Activated CD4-positive, alpha-beta T cell treated with anti-CD3 and anti-CD28 coated beads for 4 hours (primary cell): ENCODE data around the gene GJC2.
"Not testable (repeated sequence)": the region's sequence is repeated elsewhere in the genome, so short reads cannot be mapped to it uniquely, and the experiment has no call there.

Experiments
- DNase-seq, 2 donors: peaks; one replicate each; pipeline ENCODE4 v3.0.0-alpha.2; 2020

GJC2 gene

DNA sequence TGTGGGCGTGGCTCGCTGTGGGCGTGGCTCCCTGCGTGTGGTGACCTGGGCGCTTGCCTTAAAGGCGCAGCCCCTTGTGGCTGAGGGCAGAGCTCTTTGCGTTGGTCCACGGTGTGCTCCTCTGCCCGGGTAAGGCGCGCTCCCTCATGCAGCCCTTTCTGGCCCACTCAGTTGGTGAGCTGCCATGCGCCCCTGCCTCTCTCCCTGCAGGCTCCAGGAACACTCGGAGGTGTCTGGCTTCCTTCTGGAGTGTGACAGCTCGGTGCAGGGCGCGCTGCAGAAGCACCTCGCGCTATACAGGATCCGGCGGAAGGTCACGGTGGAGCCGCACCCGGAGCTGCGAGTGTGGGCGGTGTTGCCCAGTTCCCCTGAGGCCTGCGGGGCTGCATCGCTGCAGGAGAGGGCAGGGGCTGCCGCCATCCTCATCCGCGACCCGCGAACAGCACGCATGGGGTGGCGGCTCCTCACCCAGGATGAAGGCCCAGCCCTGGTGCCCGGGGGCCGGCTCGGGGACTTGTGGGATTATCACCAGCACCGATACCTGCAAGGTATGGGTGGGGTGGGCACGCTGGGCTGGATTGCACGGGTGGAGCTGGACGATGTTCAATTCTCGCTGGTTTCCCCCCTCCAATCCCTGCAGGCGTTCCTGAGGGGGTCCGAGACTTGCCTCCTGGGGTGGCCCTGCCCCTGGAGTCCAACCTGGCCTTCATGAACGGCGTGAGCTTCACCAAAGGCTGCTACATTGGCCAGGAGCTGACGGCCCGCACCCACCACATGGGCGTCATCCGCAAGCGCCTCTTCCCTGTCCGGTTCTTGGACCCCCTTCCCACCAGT lies 25.0 kb downstream of the GJC2 start:
- no peak for DNase-seq

DNA sequence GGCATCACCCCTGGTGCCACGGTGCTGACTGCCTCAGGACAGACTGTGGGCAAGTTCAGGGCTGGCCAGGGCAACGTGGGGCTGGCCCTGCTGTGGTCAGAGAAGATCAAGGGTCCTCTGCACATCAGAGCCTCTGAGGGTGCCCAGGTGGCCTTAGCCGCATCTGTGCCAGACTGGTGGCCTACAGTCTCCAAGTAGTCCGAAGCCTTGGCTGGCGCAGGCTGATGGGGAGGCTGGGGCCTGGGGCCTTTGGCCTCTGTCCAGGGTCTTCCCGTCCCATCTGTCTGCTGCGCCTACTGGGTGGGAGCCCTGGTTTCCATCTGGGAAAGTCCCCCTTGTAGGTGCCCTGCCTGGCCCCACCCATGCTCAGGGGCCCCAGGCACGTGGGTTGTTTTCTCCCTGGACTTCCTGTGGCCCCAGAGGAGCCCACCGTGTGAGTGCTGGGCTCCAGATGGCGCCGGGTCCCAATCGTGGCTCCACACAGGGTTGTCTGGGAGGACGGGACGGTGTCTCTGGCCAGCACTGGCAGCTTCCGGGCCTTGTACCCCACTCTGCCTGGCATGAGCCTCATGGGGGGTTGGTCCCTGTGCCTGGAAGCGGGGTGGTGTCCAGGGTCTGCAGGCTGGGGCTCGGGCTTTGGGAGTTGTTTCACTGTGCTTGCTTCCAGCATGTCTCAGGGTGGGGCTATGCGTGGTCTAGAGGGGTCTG lies 25.7 kb downstream of the GJC2 start:
- DNase-seq = no peak

DNA sequence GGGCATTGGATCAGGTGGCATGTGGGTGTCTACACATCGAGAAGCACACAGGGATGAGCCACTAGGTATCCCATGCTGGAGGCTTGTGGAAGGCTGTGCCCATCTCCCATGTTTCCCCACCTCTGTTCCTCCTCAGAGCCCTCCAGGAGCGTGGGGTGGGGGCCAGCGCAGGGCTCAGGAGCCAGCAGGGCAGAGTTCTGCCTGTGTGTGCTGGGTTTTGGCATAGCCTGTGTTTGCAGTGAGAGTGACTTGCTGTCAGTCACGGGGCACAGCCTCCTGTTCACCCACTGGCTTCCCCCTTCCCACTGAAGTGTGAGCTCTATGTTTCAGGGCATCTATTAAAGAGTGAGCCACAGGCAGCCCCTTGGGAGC lies 26.3 kb downstream of the GJC2 start:
- no peak for DNase-seq

DNA sequence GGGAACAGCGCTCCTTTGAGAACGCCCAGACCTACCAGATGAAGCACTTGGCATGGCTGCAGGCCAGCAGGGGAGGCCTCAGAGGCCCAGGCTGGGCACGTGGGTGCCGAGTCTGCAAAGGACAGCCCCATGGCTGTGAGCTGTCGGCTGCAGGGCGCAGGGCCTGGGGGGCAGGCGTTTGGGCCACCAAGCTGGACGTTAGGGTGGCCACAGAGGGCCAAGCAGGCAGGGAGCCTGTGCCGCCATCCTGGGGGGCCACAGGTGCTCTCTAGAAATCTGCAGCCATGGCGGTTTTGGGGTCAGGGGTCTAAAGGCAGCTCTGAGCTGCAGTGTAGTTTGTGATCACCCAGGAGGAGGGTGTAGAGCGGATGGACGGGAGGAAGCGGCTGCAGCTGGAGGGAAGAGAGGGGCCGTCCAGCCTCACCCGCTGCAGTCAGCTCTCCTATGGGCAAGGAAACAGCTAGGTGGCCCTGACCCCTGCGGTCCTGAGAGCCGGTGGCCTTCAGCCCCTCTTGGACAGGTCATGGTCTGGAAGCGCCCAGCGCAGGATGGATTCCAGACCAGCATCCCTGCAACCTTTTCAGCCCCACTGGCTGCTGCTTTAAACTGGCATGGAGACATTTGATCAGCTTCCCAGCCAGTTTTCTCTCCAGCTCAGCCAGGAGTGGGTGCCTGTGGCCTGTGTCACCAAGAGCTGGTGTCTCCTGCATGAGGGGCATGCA lies 26.9 kb downstream of the GJC2 start:
- DNase-seq = no peak

DNA sequence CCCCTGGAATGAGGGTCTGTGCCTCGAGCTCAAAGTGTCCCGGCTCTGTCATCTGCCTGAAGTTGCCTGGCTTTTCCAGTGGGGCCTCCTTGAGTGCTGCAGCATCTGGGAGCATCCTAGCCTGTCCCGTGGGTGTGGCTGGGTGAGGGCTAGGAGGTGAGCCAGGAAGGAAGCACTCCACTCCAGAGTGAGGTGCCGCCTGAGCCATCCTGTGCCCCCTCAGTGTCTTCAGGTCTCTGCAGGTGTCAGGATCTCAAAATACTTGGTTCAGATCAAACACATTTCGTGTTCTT lies 27.4 kb downstream of the GJC2 start:
- no peak for DNase-seq

DNA sequence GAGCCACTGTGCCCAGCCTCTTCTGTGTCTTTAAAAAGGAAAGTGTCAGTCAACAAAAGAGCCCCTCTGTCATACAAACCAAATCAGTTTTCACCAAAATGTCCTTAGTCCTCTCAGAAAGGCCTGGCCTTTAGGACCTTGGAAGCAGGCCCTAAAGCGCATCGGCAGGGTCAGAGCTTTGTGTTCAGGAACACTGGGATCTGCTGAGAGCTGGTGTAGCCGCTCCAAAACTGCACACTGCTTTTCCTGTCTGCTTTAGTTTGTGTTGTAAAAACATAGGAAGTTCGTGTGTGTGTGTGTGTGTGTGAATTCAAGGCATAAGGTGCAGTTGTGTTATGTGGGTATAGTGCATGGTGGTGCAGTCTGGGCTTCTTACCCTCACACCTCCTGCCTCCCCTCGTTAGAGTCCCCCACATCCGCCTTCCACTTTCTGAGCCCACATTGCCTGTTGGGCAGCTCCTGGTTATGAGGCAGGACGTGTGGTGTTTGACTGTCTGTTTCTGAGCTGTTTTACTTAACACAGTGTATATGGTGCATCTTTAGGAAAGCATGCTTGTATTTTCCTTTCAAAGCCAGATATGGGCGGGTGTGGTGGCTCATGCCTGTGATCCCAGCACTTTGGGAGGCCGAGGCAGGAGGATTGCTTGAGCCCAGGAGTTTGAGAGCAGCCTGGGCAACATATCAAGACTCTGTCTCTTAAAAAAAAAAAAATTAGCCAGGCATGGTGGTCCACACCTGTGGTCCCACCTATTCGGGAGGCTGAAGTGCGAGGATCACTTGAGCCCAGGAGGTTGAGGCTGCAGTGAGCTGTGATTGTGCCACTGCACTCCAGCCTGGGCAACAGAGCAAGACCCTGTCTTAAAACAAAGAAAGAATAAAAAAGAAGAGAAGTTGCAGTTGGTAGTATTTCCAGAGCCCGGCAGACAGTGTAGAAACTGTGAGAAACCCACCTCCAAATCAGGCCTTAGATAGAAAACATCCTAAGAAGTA lies 28.3 kb downstream of the GJC2 start:
- no peak for DNase-seq

DNA sequence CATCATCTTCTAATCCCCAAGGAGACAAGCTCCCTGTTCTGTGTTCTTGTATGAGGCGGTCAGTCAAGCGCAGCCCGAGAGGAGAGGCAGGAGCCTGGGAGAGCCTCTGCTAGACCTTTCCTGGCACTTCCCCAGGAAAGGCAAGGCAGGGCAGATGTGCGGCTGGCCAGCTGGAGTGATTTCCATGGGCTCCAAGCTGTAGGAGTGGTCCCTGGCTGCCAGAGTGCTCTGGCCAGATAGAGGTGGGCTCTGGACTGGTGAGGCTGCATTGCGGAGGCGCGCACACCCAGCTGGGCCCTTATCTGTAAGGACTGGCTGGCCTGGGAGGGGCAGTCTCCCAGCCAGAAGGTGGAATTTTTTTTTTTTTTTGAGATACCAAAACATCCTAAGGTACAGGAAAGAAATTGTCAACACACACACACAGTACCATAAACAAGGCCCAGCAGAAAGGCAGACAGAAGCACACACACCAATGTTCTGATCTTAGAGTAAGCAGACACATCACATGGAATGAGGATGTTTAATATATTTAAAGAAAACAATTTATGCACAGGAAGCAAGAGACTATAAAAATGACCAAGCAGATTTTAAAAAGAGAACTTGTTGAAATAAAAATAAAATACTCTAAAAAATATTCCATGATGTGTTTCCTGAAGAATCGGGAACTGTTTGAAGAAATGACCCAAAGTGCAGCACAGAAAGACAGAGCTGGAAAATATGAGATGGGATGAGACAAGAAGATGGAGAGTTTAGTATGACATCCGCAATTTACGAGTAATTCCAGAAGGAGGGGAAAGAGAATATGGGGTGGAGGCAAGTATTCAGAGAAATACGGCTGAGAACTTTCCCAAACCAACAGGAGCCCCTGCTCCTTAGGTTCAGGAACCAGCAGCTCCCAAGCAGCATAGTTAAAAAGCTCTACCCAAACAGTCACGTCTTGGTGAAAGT lies 29.3 kb downstream of the GJC2 start:
- DNase-seq = no peak

DNA sequence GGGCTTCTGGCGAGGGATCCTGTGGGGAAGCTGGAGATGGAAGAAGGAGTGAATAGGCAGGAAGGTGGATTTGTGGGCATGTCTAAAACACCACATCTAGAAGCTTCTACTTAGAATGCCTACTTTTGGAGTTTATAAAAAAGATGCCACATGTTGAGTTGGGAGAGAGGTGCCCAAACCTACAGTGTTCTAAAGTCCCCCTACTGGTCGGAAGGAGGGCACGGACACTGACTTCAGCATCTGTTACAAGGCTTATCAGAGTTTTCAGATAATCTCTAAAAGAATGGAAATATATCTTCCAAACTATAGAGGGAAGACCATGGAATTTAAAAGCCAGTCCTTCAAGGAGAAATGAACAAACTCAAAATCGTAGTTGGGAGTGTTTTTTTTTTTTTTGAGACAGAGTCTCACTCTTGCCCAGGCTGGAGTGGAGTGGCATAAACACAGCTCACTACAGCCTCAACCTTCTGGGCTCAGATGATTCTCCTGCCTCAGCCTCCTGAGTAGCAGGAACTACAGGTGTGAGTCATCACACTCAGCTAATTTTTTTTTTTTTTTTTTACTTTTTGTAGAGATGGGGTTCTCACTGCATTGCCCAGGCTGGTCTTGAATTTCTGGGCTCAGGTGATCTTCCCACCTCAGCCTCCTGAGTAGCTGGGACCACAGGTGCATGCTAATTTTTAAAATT lies 30.7 kb downstream of the GJC2 start:
- no peak for DNase-seq

DNA sequence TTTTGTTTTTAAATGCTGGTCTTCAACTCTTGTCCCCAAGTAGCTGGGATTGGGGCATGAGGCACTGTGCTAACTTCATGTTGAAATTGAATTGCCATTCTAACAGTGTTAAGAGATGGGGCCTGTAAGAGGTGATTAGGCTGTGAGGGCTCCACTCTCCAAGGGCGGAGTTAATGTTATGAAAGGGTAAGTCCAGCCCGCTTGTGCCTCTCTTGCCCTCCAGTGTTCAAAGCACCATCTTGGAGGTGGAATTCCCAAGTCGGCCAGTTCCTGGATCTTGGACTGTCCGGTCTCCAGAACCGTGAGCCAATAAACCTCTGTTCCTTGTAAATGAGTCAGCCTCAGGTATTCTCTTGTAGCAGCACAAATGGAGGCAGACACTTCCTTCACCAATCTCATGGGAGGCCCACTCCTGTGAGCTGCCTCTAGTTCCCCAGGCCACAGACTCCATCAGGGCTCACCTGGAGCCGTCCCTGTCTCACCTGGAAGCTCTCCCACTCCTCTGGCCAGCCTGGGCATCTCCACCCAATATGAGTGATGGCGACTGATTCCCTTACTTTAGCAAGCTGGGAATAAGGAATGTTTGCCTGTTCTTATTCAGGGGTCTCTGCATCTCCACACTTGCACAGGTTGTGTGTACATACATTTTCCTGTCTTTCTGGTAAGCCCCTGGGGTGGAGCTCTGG lies 31.4 kb downstream of the GJC2 start:
- no peak for DNase-seq

DNA sequence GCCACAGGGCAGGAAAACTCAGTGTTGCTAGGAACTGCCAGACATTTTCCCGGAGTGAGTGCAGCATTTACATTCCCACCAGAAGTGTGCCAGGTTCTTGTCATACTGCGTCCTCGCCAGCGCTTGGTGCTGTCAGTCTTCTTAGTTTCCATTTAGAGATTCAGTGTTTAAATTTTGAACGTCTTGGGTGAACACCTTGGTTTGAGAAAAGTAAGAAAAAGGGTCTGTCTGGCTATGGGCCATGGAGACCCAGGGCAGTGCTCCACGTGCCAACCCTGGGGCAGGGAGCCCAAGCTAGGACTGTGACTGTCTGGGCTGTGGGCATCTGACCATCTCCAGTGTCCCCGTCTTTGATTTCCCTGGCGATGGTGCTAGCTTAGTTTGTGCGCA lies 31.9 kb downstream of the GJC2 start:
- DNase-seq = no peak

DNA sequence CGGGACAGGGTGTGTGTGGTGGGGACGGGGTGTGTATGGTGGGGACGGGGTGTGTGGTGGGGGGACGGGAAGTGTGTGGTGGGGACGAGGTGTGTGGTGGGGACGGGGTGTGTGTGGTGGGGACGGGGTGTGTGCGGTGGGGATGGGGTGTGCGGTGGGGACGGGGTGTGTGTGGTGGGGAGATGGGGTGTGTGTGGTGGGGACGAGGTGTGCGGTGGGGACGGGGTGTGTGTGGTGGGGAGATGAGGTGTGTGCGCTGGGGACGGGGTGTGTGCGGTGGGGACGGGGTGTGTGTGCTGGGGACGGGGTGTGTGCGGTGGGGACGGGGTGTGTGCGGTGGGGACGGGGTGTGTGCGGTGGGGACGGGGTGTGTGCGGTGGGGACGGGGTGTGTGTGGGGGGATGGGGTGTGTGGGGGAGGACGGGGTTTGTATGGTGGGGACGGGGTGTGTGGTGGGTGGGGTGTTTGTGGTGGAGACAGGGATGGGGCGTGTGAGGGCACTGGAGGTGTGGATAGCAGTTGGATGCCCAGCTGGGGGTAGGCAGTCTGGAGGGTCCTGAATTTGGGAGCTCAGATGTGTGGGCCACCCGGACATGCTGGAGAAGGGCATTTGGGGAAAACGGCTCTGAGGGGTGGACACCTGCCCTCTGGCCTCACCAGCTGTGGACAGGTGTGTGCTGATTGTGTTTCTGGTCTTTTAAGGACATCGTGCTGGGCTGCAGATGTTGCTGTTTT lies 32.7 kb downstream of the GJC2 start:
- no peak for DNase-seq

DNA sequence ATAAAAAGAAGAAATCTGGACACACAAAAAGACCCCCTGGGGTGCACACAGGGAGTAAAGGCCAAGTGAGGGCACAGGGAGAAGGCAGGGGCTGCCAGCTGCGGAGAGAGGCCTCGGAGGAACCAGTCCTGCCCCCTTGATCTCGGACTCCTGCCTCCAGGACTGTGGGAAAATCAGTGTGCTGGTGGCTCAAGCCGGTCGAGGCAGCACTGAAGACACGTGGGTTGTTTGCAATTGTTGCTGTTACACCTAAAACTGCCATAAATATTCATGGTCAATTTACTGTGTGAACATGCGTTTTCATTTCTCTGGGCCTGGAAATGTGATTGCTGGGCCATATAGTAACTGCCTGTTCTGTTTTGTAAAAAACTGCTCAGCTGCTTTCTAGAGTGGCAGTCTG lies 34.4 kb downstream of the GJC2 start:
- no peak for DNase-seq

DNA sequence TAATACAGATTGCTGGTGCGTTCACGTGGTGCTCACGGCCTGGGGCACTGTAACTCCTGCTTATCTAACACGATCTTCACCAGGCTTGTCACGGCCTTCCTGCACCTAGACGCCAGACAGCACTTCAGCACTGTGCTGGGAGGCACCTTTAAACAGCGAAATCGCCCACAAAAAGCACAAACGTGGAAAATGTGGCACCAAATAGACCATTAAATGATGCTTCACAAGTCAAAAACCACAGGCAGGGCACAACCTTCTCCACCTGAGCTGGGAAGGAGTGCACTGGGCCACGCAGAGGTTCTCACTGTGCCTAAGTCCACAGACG lies 35.9 kb downstream of the GJC2 start:
- DNase-seq = peak; percentile 37 to 41

DNA sequence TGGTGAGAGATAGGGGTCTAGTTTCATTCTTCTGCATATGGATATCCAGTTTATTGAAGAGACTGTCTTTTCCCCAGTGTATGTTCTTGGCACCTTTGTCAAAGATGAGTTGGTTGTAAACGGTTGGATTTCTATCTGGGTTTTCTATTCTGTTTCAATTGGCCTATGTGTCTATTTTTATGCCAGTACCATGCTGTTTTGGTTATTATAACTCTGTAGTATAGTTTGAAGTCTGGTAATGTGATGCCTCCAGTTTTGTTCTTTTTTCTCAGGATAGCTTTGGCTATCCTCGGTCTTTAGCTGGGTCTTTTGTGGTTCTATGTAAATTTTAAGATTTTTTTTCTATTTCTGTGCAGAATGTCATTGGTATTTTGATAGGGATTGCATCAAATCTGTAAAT lies 38.5 kb downstream of the GJC2 start:
- not testable (repeated sequence) for DNase-seq

DNA sequence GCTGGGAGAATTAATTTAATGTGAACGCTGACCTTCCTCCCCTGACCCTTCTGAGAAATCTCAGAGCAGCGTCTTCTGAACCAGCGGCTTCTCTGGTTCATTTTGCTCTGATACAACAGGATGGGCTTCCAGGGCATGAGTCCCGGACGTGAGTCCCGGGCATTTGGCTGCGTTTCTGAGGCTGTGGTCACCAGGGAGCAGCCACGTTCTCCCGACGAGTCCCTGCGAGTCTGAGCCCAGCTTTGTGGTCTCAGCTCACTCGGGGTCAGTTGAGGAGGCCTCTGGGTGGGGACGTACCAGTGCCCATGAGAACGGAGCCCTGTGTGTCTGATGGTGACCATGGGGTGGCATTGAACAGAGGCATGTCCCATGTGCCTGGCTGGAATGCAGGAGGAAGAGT lies 40.5 kb downstream of the GJC2 start:
- DNase-seq = no peak

DNA sequence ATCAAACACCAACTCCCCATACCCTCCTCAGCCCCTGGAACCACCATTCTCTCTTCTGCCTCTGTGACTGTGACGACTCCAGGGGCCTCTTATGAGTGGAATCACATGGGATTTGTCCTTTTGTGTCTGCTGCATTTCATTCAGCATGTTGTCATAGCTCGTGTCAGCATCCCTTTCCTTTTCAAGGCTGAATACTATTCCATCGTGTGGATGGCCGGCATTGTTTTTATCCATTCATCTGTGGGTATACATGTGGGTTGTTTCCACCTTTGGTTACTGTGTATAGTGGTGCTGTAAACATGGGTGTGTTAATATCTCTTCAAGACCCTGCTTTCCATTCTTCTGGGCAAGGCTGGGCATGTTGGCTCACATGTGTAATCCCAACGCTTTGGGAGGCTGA lies 41.0 kb downstream of the GJC2 start:
- no peak for DNase-seq

DNA sequence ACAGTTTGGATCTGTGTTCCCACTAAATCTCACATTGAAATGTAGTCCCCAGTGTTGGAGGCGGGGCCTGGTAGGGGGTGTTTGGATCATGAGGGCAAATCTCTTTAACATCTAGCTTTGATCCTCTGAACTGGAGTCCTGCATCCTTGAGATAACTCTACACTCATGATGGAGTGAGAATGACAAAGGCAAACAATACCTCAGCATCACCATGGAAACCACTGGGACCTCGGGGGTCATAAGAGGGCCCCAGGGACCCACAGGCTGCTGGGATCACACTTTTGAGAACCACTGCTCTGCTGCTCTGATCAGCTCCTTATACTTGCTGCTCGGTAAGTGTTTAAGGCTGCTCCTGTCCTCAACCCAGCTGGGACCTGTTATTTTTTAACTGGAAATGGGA lies 44.7 kb downstream of the GJC2 start:
- DNase-seq = no peak

DNA sequence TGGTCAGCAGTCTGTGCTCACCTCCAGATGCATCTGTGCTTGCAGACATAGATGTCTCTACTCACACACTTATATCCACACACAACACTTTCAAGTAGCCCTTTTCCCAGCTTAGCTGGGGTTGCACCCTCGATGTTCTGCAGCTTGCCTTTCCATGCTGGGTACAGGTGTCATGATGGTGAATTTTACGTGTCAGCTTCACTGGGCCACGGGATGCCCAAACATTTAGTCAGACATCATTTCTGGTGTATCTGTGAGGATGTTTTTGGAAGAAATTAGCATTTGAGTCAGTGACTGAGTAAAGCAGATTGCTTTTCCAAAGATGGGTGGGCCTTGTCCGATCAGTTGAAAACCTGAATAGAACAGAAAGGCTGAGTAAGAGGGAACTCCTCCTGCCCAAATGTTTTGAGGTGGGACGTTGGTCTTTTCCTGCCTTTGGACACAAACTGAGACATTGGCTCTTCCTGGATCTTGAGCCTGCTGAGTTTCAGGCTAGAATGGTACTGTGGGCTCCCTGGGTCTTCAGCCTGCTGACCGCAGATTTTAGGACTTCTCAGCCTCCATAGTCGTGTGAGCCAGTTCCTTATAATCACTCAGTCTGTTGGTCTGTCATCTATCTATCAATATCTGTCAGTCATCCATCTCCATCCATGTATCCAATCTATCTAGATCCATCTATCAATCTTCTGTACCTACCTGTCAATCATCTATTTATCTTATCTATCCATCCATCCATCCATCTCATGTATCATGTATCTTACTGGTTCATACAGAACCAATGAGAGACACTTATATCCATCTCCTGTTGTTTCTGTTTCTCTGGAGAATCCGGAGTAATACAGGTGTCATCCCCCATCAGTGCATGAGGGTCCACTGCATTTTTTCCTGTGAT lies 45.4 kb downstream of the GJC2 start:
- DNase-seq = no peak
